Urinary bladder (tissue), 4 donors: ENCODE results near the gene MRPS35. TPM values are rescaled to one million over a fixed set of nuclear protein-coding genes. Genes with fewer than 3 reads are reported as not detected.
A peak's percentile ranks its signal among the peaks of the same experiment; 100 is the strongest.

Experiments
- DNase-seq: peaks from one replicate; pipeline ENCODE4 v3.0.0-alpha.2; 2015; ENCODE audit errors: extremely low spot score
- H3K27ac ChIP-seq: one replicate; pipeline ENCODE4 v1.5.1; 2013; ENCODE audit warnings: low read depth, mild to moderate bottlenecking, moderate library complexity
- H3K36me3 ChIP-seq: one replicate; pipeline ENCODE4 v1.6.1; 2013; ENCODE audit warnings: mild to moderate bottlenecking, moderate library complexity; ENCODE audit not compliant: insufficient read depth
- H3K4me1 ChIP-seq: one replicate; pipeline ENCODE4 v1.6.1; 2013; ENCODE audit warnings: mild to moderate bottlenecking, moderate library complexity; ENCODE audit not compliant: insufficient read depth
- H3K4me3 ChIP-seq: one replicate; pipeline ENCODE4 v1.5.1; 2013; ENCODE audit warnings: low read depth, low read length
- WGBS: extraction: QIAGEN DNeasy Blood & Tissue Kit; methylation state at CpG from one replicate; pipeline ENCODE4 v1.1.7; 2013; 5-methylcytosine and 5-hydroxymethylcytosine counted together
- polyA plus RNA-seq: library from polyadenylated mRNA; stranded (reverse); fragments of 200-250 nt; gene quantifications from one replicate; pipeline ENCODE4 v1.2.3, GENCODE V29; 2013
- total RNA-seq: library from RNA; depleted of rRNA; stranded (reverse); fragments of >200 nt; gene quantifications from one replicate; pipeline ENCODE4 v1.2.3, GENCODE V29; 2014
- donor health status: healthy with polysubstance abuse.
- donor health status: healthy.

Gene MRPS35
- total RNA-seq, result 83.5 TPM
- 40.9 TPM for polyA plus RNA-seq

- Histone ChIP-seq H3K36me3 (no peaks in the 10 kb centered on the region), H3K4me3 (peak within 1 kb of the TSS; percentile 70), H3K4me1 (peaks cover 2% of the 10 kb centered on the region), H3K27ac (peak within 1 kb of the TSS; percentile 42)
- DNase-seq, result peak; percentile 82
- under 1% methylated on average over 46 of the region's 46 CpGs for WGBS
Measured at GRCh38 chr12:27710592-27711316, at the start of gene MRPS35. Gene MRPS35 (plus strand): TSS chr12:27710832. CDS start chr12:27710844, 12 bp downstream.

GRCh38 chr12:27665704-27666103 lies 44.9 kb upstream of the MRPS35 start:
- no peak overlapping the region for H3K4me3 ChIP-seq
- H3K4me1 ChIP-seq, result no peaks in the 10 kb centered on the region
- H3K36me3 ChIP-seq, result peaks cover 2% of the 10 kb centered on the region
- WGBS, result 72% methylated on average over 3 of the region's 3 CpGs
- H3K27ac ChIP-seq, result no peak overlapping the region
- no peak for DNase-seq

GRCh38 chr12:27666510-27666909 lies 44.1 kb upstream of the MRPS35 start:
- DNase-seq, result no peak
- Histone ChIP-seq H3K4me1 (no peaks in the 10 kb centered on the region), H3K36me3 (peaks cover 2% of the 10 kb centered on the region), H3K4me3 (no peak overlapping the region), H3K27ac (no peak overlapping the region)
- WGBS, result 61% methylated on average over 3 of the region's 3 CpGs

GRCh38 chr12:27667540-27667939 lies 43.1 kb upstream of the MRPS35 start:
- Histone ChIP-seq H3K36me3 (peaks cover 2% of the 10 kb centered on the region), H3K4me3 (no peak overlapping the region), H3K27ac (no peak overlapping the region), H3K4me1 (no peaks in the 10 kb centered on the region)
- DNase-seq, result no peak
- WGBS, result 92% methylated on average over 6 of the region's 6 CpGs

- Histone ChIP-seq H3K36me3 (peaks cover 2% of the 10 kb centered on the region), H3K4me1 (no peaks in the 10 kb centered on the region), H3K27ac (no peak overlapping the region), H3K4me3 (no peak overlapping the region)
- no peak for DNase-seq
- 83% methylated on average over 4 of the region's 4 CpGs for WGBS
Measured at GRCh38 chr12:27672051-27672450, 38.6 kb upstream of the MRPS35 start.

- H3K27ac ChIP-seq, result no peak overlapping the region
Measured at GRCh38 chr12:27672643-27673042, 38.0 kb upstream of the MRPS35 start.

GRCh38 chr12:27673101-27673718 lies 37.4 kb upstream of the MRPS35 start:
- H3K4me3 ChIP-seq, result no peak overlapping the region
- no peaks in the 10 kb centered on the region for H3K4me1 ChIP-seq
- no peak for DNase-seq
- no peaks in the 10 kb centered on the region for H3K36me3 ChIP-seq
- H3K27ac ChIP-seq, result no peak overlapping the region
- 44% methylated on average over 3 of the region's 3 CpGs for WGBS

More at GRCh38 chr12:27672643-27673042, 38.0 kb upstream of the MRPS35 start:
- Histone ChIP-seq H3K4me3 (no peak overlapping the region), H3K36me3 (peaks cover 2% of the 10 kb centered on the region), H3K4me1 (no peaks in the 10 kb centered on the region)
- DNase-seq, result no peak
- WGBS, result 75% methylated on average over 1 of the region's 1 CpG

- H3K27ac ChIP-seq, result no peak overlapping the region
Measured at GRCh38 chr12:27674989-27675388, 35.6 kb upstream of the MRPS35 start.

GRCh38 chr12:27680619-27681018 lies 30.0 kb upstream of the MRPS35 start:
- Histone ChIP-seq H3K4me1 (no peaks in the 10 kb centered on the region), H3K36me3 (peaks cover 13% of the 10 kb centered on the region), H3K4me3 (no peak overlapping the region), H3K27ac (no peak overlapping the region)
- no peak for DNase-seq

More at GRCh38 chr12:27674989-27675388, 35.6 kb upstream of the MRPS35 start:
- H3K36me3 ChIP-seq, result peaks cover 6% of the 10 kb centered on the region
- DNase-seq, result no peak
- no peak overlapping the region for H3K4me3 ChIP-seq
- 71% methylated on average over 2 of the region's 2 CpGs for WGBS
- H3K4me1 ChIP-seq, result no peaks in the 10 kb centered on the region

GRCh38 chr12:27682534-27682933 lies 28.1 kb upstream of the MRPS35 start:
- no peak for DNase-seq
- WGBS, result 96% methylated on average over 2 of the region's 2 CpGs
- Histone ChIP-seq H3K27ac (no peak overlapping the region), H3K4me1 (no peaks in the 10 kb centered on the region), H3K4me3 (no peak overlapping the region), H3K36me3 (peaks cover 18% of the 10 kb centered on the region)

GRCh38 chr12:27685274-27685673 lies 25.4 kb upstream of the MRPS35 start:
- peaks cover 16% of the 10 kb centered on the region for H3K36me3 ChIP-seq
- no peak overlapping the region for H3K27ac ChIP-seq
- no peak overlapping the region for H3K4me3 ChIP-seq
- H3K4me1 ChIP-seq, result no peaks in the 10 kb centered on the region
- 92% methylated on average over 2 of the region's 2 CpGs for WGBS
- DNase-seq, result no peak

GRCh38 chr12:27686147-27686546 lies 24.5 kb upstream of the MRPS35 start:
- no peak for DNase-seq
- Histone ChIP-seq H3K36me3 (peaks cover 16% of the 10 kb centered on the region), H3K4me1 (no peaks in the 10 kb centered on the region), H3K27ac (no peak overlapping the region), H3K4me3 (no peak overlapping the region)

GRCh38 chr12:27688671-27689070 lies 22.0 kb upstream of the MRPS35 start:
- Histone ChIP-seq H3K4me3 (no peak overlapping the region), H3K27ac (no peak overlapping the region), H3K4me1 (no peaks in the 10 kb centered on the region), H3K36me3 (peaks cover 12% of the 10 kb centered on the region)
- DNase-seq, result no peak
- 96% methylated on average over 3 of the region's 3 CpGs for WGBS

- Histone ChIP-seq H3K36me3 (peaks cover 12% of the 10 kb centered on the region), H3K4me3 (no peak overlapping the region), H3K27ac (no peak overlapping the region), H3K4me1 (no peaks in the 10 kb centered on the region)
- DNase-seq, result no peak
- 96% methylated on average over 13 of the region's 13 CpGs for WGBS
Measured at GRCh38 chr12:27689558-27690180, 21.0 kb upstream of the MRPS35 start.
